SK-MEL-5 (cell line): ENCODE data around the gene CCDC182. TPM values are rescaled to one million over a fixed set of nuclear protein-coding genes. Genes with fewer than 3 reads are reported as not detected.

ENCODE experiments used
- small RNA-seq, 2 experiments: library from RNA; depleted of rRNA; stranded (forward); fragments of <200 nt; gene quantifications; one replicate each; pipeline ENCODE3, GENCODE V24; 2014
- total RNA-seq: library from RNA; depleted of rRNA; stranded (reverse); fragments of >200 nt; shearing (Covaris generic); gene quantifications from 2 replicates; pipeline ENCODE4 v1.2.3, GENCODE V29; 2014; rRNA removed

Gene CCDC182
- total RNA-seq, 1 experiment from 2014 or later, result not detected

Small RNA genes within 50 kb of the gene (small RNA-seq; reads per million reads assigned to genes)
- 0.02 to 0.62 reads per million in 2 experiments for gene RN7SKP94

Other genes with a start within 250 kb of the CCDC182 start
- 87.3 and 95.4 TPM in 2 replicates for gene MRPS23, start 104.7 kb upstream of the CCDC182 start, total RNA-seq
- gene CUEDC1, start 210.1 kb upstream of the CCDC182 start, total RNA-seq, result 10.4 and 14.6 TPM in 2 replicates
- gene VEZF1, start 243.0 kb upstream of the CCDC182 start, total RNA-seq, result 49.3 and 49.5 TPM in 2 replicates